Measurements from ENCODE around the gene XYLT1. TPM values are rescaled to one million over a fixed set of nuclear protein-coding genes. Genes with fewer than 3 reads are reported as not detected.

The XYLT1 gene
- total RNA-seq, 1 experiment from 2014 or later = 14.5 TPM

GRCh38 chr16:17466876-17467275 lies 3.9 kb downstream of the XYLT1 start:
- Histone ChIP-seq H4K20me1 (ENCODE audit: control insufficient read depth, insufficient read depth, insufficient read length) (no peaks in the 10 kb centered on the region), H3K23me2 (ENCODE audit: insufficient read length, low read depth, low read length, poor library complexity, severe bottlenecking) (peaks cover 4% of the 10 kb centered on the region), H4K8ac (replicated peaks; ENCODE audit: insufficient read length, low read depth, low read length) (no peak overlapping the region), H3K4ac (ENCODE audit: low read depth, low read length) (no peak overlapping the region), H3K23ac (ENCODE audit: insufficient read length, low read depth, low read length) (no peak overlapping the region), H3T11ph (ENCODE audit: low read length) (no peak overlapping the region), H3K27me3 (ENCODE audit: insufficient read depth, low read length) (peaks cover 5% of the 10 kb centered on the region; the same call in 1 of the 2 replicates), H3K4me1 (ENCODE audit: insufficient read depth, low read length) (peaks cover 17% of the 10 kb centered on the region), H2BK20ac (ENCODE audit: low read depth, low read length, poor library complexity, severe bottlenecking) (no peak overlapping the region), H2BK12ac (ENCODE audit: insufficient read length, low read depth, low read length) (no peak overlapping the region), H2BK15ac (ENCODE audit: low read depth, low read length) (no peak overlapping the region), H4K91ac (ENCODE audit: insufficient read length, low read depth, low read length) (no peak overlapping the region), H3K9me3 (ENCODE audit: control insufficient read depth, low read depth, low read length) (no peaks in the 10 kb centered on the region), H4K5ac (ENCODE audit: insufficient read length, low read depth, low read length) (no peak overlapping the region), H3K18ac (ENCODE audit: insufficient read length, low read depth, low read length) (no peak overlapping the region), H2AFZ (ENCODE audit: low read length) (no peak overlapping the region), H3K4me2 (ENCODE audit: insufficient read depth, insufficient read length, low read length) (no peak overlapping the region), H3K14ac (ENCODE audit: insufficient read depth, low read length) (no peak overlapping the region), H3K56ac (ENCODE audit: insufficient read length, low read depth, low read length) (no peak overlapping the region), H3K79me2 (ENCODE audit: insufficient read depth, low read length) (peaks cover 11% of the 10 kb centered on the region; the same call in 1 of the 2 replicates), H2AK5ac (ENCODE audit: insufficient read length, low read length) (no peak overlapping the region), H2BK120ac (ENCODE audit: low read depth, low read length, poor library complexity, severe bottlenecking) (no peak overlapping the region), H2BK5ac (ENCODE audit: insufficient read length, low read length) (no peak overlapping the region), H3K9ac (ENCODE audit: extremely low read depth, insufficient read length, low read length) (no peak overlapping the region), H3K27ac (ENCODE audit: insufficient read length, low read depth, low read length) (no peak overlapping the region), H3K79me1 (ENCODE audit: insufficient read depth, low read depth, low read length, poor library complexity, severe bottlenecking) (no peaks in the 10 kb centered on the region)
- Mint-ChIP-seq H3K4me3 (peak overlapping the region; percentile 5 to 32; a peak in 2 of 5 replicates), H3K27ac (peak overlapping the region in 2 of 3 experiments; percentile 29 to 53; a peak in 4 of 7 replicates), H3K9me3 (no peaks in the 10 kb centered on the region; a peak in 1 of 5 replicates), H3K36me3 (ENCODE audit: insufficient read depth in 1 of 3, low read depth in 3 of 3) (peaks cover 0 to 20% (median 16%) of the 10 kb centered on the region in 3 experiments; a peak in 5 of 7 replicates), H3K4me1 (peaks cover 71 to 74% of the 10 kb centered on the region in 2 experiments), H3K27me3 (ENCODE audit: low read depth) (peaks cover 33% of the 10 kb centered on the region)
- no CpG with 5 or more reads among the region's 8 CpGs for WGBS (ENCODE audit: extremely low coverage, insufficient read length, low lambda C conversion rate)
- no peak for DNase-seq
- TF ChIP-seq, protein P1, sequence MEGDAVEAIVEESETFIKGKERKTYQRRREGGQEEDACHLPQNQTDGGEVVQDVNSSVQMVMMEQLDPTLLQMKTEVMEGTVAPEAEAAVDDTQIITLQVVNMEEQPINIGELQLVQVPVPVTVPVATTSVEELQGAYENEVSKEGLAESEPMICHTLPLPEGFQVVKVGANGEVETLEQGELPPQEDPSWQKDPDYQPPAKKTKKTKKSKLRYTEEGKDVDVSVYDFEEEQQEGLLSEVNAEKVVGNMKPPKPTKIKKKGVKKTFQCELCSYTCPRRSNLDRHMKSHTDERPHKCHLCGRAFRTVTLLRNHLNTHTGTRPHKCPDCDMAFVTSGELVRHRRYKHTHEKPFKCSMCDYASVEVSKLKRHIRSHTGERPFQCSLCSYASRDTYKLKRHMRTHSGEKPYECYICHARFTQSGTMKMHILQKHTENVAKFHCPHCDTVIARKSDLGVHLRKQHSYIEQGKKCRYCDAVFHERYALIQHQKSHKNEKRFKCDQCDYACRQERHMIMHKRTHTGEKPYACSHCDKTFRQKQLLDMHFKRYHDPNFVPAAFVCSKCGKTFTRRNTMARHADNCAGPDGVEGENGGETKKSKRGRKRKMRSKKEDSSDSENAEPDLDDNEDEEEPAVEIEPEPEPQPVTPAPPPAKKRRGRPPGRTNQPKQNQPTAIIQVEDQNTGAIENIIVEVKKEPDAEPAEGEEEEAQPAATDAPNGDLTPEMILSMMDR (conservative IDR thresholded peaks at IDR 0.05) = no peak

Data from H9 (cell line).